ENCODE data around the gene PRRC2A. TPM values are rescaled to one million over a fixed set of nuclear protein-coding genes. Genes with fewer than 3 reads are reported as not detected.

PRRC2A gene
- total RNA-seq, 4 donors from 2014 or later, result 67.1 to 133 (median 126) TPM

GRCh38 chr6:31634131-31634530 is 13.6 kb downstream of the PRRC2A start:
- Histone ChIP-seq H3K4me1 (no peaks in the 10 kb centered on the region), H3K27ac (no peak overlapping the region), H3K4me3 (no peak overlapping the region), H3K27me3 (no peaks in the 10 kb centered on the region), H3K9me3 (no peaks in the 10 kb centered on the region), H3K36me3 (peaks cover 0 to 98% (median 0%) of the 10 kb centered on the region in 3 donors)
- no peak for TF ChIP-seq CTCF (IDR thresholded peaks at IDR 0.05)
- no peak for DNase-seq

GRCh38 chr6:31634969-31635575 is 14.6 kb downstream of the PRRC2A start:
- peaks cover 0 to 98% (median 0%) of the 10 kb centered on the region in 3 donors for H3K36me3 ChIP-seq
- no peaks in the 10 kb centered on the region for H3K4me1 ChIP-seq
- H3K4me3 ChIP-seq, result no peak overlapping the region
- H3K27ac ChIP-seq, result no peak overlapping the region
- no peaks in the 10 kb centered on the region for H3K9me3 ChIP-seq
- DNase-seq, result no peak
- no peak for TF ChIP-seq POLR2A (IDR thresholded peaks at IDR 0.05)
- no peak for TF ChIP-seq CTCF (IDR thresholded peaks at IDR 0.05)
- H3K27me3 ChIP-seq, result no peaks in the 10 kb centered on the region

GRCh38 chr6:31636698-31637596 is 16.4 kb downstream of the PRRC2A start:
- Histone ChIP-seq H3K36me3 (peaks cover 0 to 98% (median 1%) of the 10 kb centered on the region in 3 donors), H3K27ac (no peak overlapping the region)

GRCh38 chr6:31639043-31639442 is 18.5 kb downstream of the PRRC2A start:
- TF ChIP-seq CTCF (IDR thresholded peaks at IDR 0.05), result no peak
- TF ChIP-seq POLR2A (IDR thresholded peaks at IDR 0.05), result no peak
- DNase-seq, result no peak
- Histone ChIP-seq H3K4me3 (no peak overlapping the region), H3K27me3 (no peaks in the 10 kb centered on the region), H3K27ac (no peak overlapping the region), H3K9me3 (no peaks in the 10 kb centered on the region), H3K36me3 (peaks cover 0 to 99% (median 7%) of the 10 kb centered on the region in 3 donors), H3K4me1 (no peaks in the 10 kb centered on the region)

More at GRCh38 chr6:31636698-31637596, 16.4 kb downstream of the PRRC2A start:
- DNase-seq, result peak in 1 of 3 donors; percentile 27
- H3K9me3 ChIP-seq, result no peaks in the 10 kb centered on the region
- no peaks in the 10 kb centered on the region for H3K27me3 ChIP-seq
- no peak overlapping the region for H3K4me3 ChIP-seq
- TF ChIP-seq CTCF (IDR thresholded peaks at IDR 0.05) (no peak), POLR2A (IDR thresholded peaks at IDR 0.05) (no peak)
- no peaks in the 10 kb centered on the region for H3K4me1 ChIP-seq

GRCh38 chr6:31639449-31639861 is 18.9 kb downstream of the PRRC2A start:
- DNase-seq, result no peak
- H3K4me3 ChIP-seq, result no peak overlapping the region
- H3K27me3 ChIP-seq, result no peaks in the 10 kb centered on the region
- H3K36me3 ChIP-seq, result peaks cover 0 to 99% (median 7%) of the 10 kb centered on the region in 3 donors
- no peak overlapping the region for H3K27ac ChIP-seq
- TF ChIP-seq CTCF (IDR thresholded peaks at IDR 0.05), result no peak
- TF ChIP-seq POLR2A (IDR thresholded peaks at IDR 0.05), result no peak
- H3K9me3 ChIP-seq, result no peaks in the 10 kb centered on the region
- no peaks in the 10 kb centered on the region for H3K4me1 ChIP-seq
